Epithelial cell of esophagus (primary cell): ENCODE measurements around the gene HNRNPC.

Experiments used
- DNase-seq: peaks from one replicate; pipeline ENCODE4 v3.0.0; 2010; ENCODE audit warnings: low read depth
- H3K4me3 ChIP-seq: 2 replicates; pipeline ENCODE4 v1.5.1; 2011; ENCODE audit warnings: mild to moderate bottlenecking, low read length, control low read depth
- TF ChIP-seq, protein P1 (sequence below): IDR thresholded peaks from 2 replicates; pipeline ENCODE4 v1.5.1; 2011; ENCODE audit warnings: low read depth, mild to moderate bottlenecking, low read length, control low read depth, inconsistent platforms; ENCODE audit not compliant: insufficient read depth; ENCODE audit errors: missing control alignments

The HNRNPC gene

DNA sequence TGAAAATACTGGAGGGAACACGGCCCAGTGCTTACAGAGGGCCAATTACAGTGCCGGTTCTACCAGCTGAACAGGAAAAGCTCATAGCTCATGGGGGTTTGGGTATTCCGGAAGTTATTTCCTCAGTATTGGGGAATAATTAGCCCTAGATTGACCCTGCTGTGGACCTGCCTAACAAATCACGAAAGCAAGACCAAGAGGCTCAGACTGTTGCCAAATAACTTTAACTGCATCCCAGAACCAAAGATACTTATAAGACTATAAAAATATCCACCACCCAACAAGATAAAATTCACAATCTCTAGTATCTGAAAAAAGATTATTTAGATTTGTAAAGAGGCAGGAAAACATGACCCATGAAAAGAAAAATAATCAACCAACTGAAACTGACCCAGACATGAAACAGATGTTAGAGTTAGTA, 105.4 kb downstream of the HNRNPC start:
- DNase-seq: no peak
- H3K4me3 ChIP-seq: no peak overlapping the region
- TF ChIP-seq, protein P1, sequence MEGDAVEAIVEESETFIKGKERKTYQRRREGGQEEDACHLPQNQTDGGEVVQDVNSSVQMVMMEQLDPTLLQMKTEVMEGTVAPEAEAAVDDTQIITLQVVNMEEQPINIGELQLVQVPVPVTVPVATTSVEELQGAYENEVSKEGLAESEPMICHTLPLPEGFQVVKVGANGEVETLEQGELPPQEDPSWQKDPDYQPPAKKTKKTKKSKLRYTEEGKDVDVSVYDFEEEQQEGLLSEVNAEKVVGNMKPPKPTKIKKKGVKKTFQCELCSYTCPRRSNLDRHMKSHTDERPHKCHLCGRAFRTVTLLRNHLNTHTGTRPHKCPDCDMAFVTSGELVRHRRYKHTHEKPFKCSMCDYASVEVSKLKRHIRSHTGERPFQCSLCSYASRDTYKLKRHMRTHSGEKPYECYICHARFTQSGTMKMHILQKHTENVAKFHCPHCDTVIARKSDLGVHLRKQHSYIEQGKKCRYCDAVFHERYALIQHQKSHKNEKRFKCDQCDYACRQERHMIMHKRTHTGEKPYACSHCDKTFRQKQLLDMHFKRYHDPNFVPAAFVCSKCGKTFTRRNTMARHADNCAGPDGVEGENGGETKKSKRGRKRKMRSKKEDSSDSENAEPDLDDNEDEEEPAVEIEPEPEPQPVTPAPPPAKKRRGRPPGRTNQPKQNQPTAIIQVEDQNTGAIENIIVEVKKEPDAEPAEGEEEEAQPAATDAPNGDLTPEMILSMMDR: no peak

DNA sequence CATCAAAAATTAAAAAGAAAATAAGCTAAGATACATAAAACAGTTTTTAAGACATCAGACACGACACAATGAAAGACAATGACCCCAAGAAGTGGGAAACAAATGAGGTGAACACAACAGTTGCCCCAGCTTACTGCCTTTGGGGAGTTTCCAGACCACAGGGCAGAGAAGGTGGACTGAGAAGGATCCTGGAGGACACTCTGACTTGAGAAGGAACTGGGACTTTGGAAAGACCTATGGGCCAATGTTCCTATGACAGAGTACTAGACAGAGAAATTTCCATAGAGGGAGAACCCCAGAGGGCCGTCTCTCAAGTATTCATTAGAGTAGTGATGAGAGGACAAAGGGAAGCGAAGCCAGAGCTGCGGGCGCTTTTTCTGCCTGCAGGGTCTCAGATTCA, 107.2 kb downstream of the HNRNPC start:
- TF ChIP-seq, protein P1: no peak
- no peak for DNase-seq
- no peak overlapping the region for H3K4me3 ChIP-seq

DNA sequence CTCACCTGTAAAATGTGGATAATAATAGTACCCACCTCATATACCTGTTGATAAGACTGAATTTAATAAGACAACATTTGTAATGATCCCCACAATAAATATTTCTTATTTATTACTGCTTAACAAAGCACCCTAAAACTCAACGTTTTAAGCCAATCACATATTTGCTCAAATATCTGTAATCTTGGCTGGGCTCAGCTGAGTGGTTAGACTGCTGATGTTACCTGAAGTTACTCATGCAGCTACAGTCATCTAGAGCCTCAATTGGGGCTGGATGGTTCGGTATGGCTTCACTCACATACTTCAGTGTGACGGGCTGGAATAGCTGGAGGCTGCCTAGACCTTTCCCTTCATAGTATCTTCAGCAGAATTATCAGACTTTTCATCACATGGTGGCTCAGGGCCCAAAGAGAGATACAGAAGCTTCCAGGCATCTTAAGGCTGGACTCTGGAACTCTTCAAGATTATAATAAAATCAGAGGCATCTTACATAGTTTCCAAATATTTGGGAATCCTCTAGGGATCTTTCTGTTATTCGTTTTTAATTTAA, 109.1 kb downstream of the HNRNPC start:
- no peak for DNase-seq
- TF ChIP-seq, protein P1: no peak
- no peak overlapping the region for H3K4me3 ChIP-seq
